Osteoblast (primary cell): ENCODE measurements around the gene NFIA. TPM values are rescaled to one million over a fixed set of nuclear protein-coding genes. Genes with fewer than 3 reads are reported as not detected.

Experiments used
- DNase-seq: peaks from one replicate; pipeline ENCODE4 v3.0.0; 2011; ENCODE audit warnings: low spot score, mixed read lengths; ENCODE audit not compliant: insufficient read length; ENCODE audit errors: missing footprints
- H2AFZ ChIP-seq: 2 replicates; pipeline ENCODE4 v1.6.0; 2011; ENCODE audit warnings: mild to moderate bottlenecking, low read length
- H3K27ac ChIP-seq: 2 replicates; pipeline ENCODE4 v1.5.1; 2011; ENCODE audit warnings: mild to moderate bottlenecking, low read depth, low read length, moderate library complexity
- H3K27me3 ChIP-seq: 2 replicates; pipeline ENCODE4 v1.6.0; 2012; ENCODE audit warnings: mild to moderate bottlenecking, control low read depth, inconsistent platforms, low read length, moderate library complexity; ENCODE audit not compliant: insufficient read depth
- H3K36me3 ChIP-seq: 2 replicates; pipeline ENCODE4 v1.5.1; 2011; ENCODE audit warnings: mild to moderate bottlenecking, low read length, control low read depth, moderate library complexity; ENCODE audit not compliant: insufficient read depth
- H3K4me1 ChIP-seq: 2 replicates; pipeline ENCODE4 v1.5.1; 2011; ENCODE audit warnings: mild to moderate bottlenecking, low read length, control low read depth, moderate library complexity; ENCODE audit not compliant: insufficient read depth
- H3K4me2 ChIP-seq: 2 replicates; pipeline ENCODE4 v1.6.0; 2011; ENCODE audit warnings: mild to moderate bottlenecking, low read length; ENCODE audit not compliant: insufficient read depth
- H3K4me3 ChIP-seq: fragments of 200-600 bp; sonication (generic); 3 replicates; pipeline ENCODE4 v1.5.1; 2012; ENCODE audit warnings: mild to moderate bottlenecking, low read length, inconsistent platforms; ENCODE audit not compliant: insufficient read depth
- H3K79me2 ChIP-seq: 2 replicates; pipeline ENCODE4 v1.6.0; 2012; ENCODE audit warnings: mild to moderate bottlenecking, low read length, control low read depth, inconsistent platforms; ENCODE audit not compliant: insufficient read depth
- H3K9me3 ChIP-seq: 2 replicates; pipeline ENCODE4 v1.5.1; 2011; ENCODE audit warnings: low read depth, low read length, control low read depth
- H4K20me1 ChIP-seq: 2 replicates; pipeline ENCODE4 v1.6.0; 2012; ENCODE audit warnings: mild to moderate bottlenecking, low read length, control low read depth; ENCODE audit not compliant: insufficient read depth
- total RNA-seq: library from RNA; depleted of rRNA; stranded (reverse); fragments of >200 nt; gene quantifications from 2 replicates; pipeline ENCODE4 v1.2.3, GENCODE V29; 2012
- TF ChIP-seq, protein P1 (sequence below): IDR thresholded peaks from 2 replicates; pipeline ENCODE4 v1.5.1; 2011; ENCODE audit warnings: mild to moderate bottlenecking, low read depth, low read length, moderate library complexity; ENCODE audit errors: extremely low read depth

Gene NFIA
- total RNA-seq, 1 donor = 7.2 TPM

DNA sequence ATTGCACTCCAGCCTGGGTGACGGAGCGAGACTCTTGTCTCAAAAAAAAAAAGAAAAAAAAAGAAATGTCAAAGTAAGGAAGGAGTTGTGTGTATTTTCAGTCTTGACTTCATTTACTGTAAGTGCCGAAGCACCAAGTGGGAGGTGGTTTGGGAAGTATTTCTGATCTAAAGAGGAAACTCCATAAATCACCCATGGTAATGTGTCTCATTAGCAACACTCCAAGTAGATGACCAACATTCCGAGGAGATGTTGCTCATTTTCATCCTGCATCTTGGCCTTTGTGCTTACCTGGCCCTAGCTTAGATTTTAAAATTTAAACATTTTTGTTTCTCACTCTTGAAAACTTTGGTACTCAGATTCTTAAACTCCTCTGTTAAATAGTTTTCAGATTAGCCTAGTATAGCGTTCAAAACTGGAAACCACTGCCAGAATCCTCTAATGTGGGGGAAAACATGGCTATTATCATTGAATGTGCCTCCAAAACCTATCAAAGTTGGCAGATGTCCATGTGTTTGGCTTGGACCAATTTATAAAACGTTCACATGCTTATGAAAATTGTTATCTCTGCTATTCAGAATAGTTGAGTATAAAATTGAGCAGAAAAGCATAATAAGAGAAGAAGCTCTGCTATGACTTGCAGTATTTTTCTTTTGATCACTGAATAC is 110.4 kb downstream of the NFIA start:
- TF ChIP-seq, protein P1, sequence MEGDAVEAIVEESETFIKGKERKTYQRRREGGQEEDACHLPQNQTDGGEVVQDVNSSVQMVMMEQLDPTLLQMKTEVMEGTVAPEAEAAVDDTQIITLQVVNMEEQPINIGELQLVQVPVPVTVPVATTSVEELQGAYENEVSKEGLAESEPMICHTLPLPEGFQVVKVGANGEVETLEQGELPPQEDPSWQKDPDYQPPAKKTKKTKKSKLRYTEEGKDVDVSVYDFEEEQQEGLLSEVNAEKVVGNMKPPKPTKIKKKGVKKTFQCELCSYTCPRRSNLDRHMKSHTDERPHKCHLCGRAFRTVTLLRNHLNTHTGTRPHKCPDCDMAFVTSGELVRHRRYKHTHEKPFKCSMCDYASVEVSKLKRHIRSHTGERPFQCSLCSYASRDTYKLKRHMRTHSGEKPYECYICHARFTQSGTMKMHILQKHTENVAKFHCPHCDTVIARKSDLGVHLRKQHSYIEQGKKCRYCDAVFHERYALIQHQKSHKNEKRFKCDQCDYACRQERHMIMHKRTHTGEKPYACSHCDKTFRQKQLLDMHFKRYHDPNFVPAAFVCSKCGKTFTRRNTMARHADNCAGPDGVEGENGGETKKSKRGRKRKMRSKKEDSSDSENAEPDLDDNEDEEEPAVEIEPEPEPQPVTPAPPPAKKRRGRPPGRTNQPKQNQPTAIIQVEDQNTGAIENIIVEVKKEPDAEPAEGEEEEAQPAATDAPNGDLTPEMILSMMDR = no peak
- no peak overlapping the region for H3K4me2 ChIP-seq
- H3K4me3 ChIP-seq = no peak overlapping the region
- H4K20me1 ChIP-seq = no peaks in the 10 kb centered on the region
- no peaks in the 10 kb centered on the region for H3K4me1 ChIP-seq
- H3K27ac ChIP-seq = no peak overlapping the region
- no peak overlapping the region for H2AFZ ChIP-seq
- H3K27me3 ChIP-seq = no peaks in the 10 kb centered on the region
- no peaks in the 10 kb centered on the region for H3K9me3 ChIP-seq
- DNase-seq = no peak
- no peaks in the 10 kb centered on the region for H3K36me3 ChIP-seq
- no peaks in the 10 kb centered on the region for H3K79me2 ChIP-seq

DNA sequence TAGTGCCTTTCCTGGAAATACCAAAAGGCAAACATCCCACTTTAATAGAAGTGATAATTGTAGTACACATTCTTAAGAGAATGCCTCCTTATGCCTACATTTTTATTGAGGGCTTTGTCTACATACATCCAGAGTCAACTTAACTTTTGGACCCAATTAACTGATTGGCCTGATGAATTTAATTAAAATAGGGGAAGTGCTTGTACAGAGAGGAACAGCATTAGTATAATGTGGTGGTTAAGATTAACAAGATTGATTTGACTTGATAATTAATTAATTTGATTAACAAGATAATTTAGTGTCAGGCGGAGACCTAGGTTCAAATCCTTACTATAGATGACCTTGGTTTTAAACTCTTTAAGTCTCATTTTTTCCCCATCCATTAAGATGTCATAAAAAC is 111.4 kb downstream of the NFIA start:
- H3K27ac ChIP-seq = no peak overlapping the region
- no peaks in the 10 kb centered on the region for H3K36me3 ChIP-seq
- no peaks in the 10 kb centered on the region for H4K20me1 ChIP-seq
- no peak overlapping the region for H2AFZ ChIP-seq
- TF ChIP-seq, protein P1 = no peak
- H3K4me3 ChIP-seq = no peak overlapping the region
- H3K27me3 ChIP-seq = no peaks in the 10 kb centered on the region
- no peak overlapping the region for H3K4me2 ChIP-seq
- no peak for DNase-seq
- H3K79me2 ChIP-seq = no peaks in the 10 kb centered on the region
- H3K9me3 ChIP-seq = no peaks in the 10 kb centered on the region
- no peaks in the 10 kb centered on the region for H3K4me1 ChIP-seq

DNA sequence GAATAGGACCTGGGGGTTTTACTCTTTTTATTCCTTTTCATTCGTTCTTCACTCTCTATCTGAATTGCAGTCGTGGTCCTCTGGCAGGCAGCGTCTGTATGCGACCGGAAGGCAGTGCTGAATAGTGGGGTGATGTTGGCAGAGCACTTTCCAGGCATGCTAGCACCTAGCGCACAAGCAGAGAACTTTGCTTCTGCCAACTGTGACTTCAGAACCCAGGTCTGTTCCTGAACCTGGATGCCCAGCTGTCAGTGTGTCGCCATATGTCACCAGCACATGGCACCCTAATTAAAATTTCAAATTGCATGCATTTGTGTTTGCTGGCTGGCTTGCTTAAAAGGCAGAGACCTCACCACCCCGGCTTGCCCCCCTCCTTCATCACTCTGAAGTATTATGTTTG is 116.2 kb downstream of the NFIA start:
- no peaks in the 10 kb centered on the region for H3K9me3 ChIP-seq
- DNase-seq = no peak
- no peaks in the 10 kb centered on the region for H3K4me1 ChIP-seq
- no peaks in the 10 kb centered on the region for H3K36me3 ChIP-seq
- no peak overlapping the region for H3K4me2 ChIP-seq
- no peak overlapping the region for H2AFZ ChIP-seq
- H3K4me3 ChIP-seq = no peak overlapping the region
- H4K20me1 ChIP-seq = no peaks in the 10 kb centered on the region
- H3K27me3 ChIP-seq = no peaks in the 10 kb centered on the region
- H3K79me2 ChIP-seq = no peaks in the 10 kb centered on the region
- no peak overlapping the region for H3K27ac ChIP-seq
- TF ChIP-seq, protein P1 = no peak

DNA sequence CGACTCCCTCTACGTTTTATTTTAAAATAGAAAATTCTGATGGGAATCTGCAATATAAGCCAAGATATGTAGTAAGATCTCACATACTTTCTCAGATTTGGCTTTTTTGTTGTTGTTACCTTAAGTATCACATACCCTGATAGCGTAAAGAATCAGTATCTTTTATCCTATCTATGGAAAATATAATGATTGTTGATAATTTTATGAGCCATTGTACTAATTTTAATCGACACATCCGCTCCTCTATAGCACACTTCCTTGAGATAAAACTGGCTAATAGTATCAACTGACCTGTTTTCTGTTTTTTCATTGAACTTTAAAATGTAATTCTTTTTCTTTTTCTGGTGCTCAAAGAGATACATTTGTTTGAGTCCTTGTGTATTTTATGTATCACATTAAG is 118.7 kb downstream of the NFIA start:
- TF ChIP-seq, protein P1 = no peak
- Histone ChIP-seq H3K36me3 (no peaks in the 10 kb centered on the region), H3K27ac (no peak overlapping the region), H3K9me3 (no peaks in the 10 kb centered on the region), H2AFZ (no peak overlapping the region), H3K27me3 (no peaks in the 10 kb centered on the region), H3K4me3 (no peak overlapping the region), H3K4me1 (no peaks in the 10 kb centered on the region), H3K79me2 (no peaks in the 10 kb centered on the region), H3K4me2 (no peak overlapping the region), H4K20me1 (no peaks in the 10 kb centered on the region)
- no peak for DNase-seq
